Osteoblast (primary cell): ENCODE measurements around the gene GDF7. TPM values are rescaled to one million over a fixed set of nuclear protein-coding genes. Genes with fewer than 3 reads are reported as not detected.
"Not testable (repeated sequence)": the region's sequence is repeated elsewhere in the genome, so short reads cannot be mapped to it uniquely, and the experiment has no call there.

Experiments used
- DNase-seq: peaks from one replicate; pipeline ENCODE4 v3.0.0; 2011; ENCODE audit warnings: low spot score, mixed read lengths; ENCODE audit not compliant: insufficient read length; ENCODE audit errors: missing footprints
- H2AFZ ChIP-seq: 2 replicates; pipeline ENCODE4 v1.6.0; 2011; ENCODE audit warnings: mild to moderate bottlenecking, low read length
- H3K27ac ChIP-seq: 2 replicates; pipeline ENCODE4 v1.5.1; 2011; ENCODE audit warnings: mild to moderate bottlenecking, low read depth, low read length, moderate library complexity
- H3K27me3 ChIP-seq: 2 replicates; pipeline ENCODE4 v1.6.0; 2012; ENCODE audit warnings: mild to moderate bottlenecking, control low read depth, inconsistent platforms, low read length, moderate library complexity; ENCODE audit not compliant: insufficient read depth
- H3K36me3 ChIP-seq: 2 replicates; pipeline ENCODE4 v1.5.1; 2011; ENCODE audit warnings: mild to moderate bottlenecking, low read length, control low read depth, moderate library complexity; ENCODE audit not compliant: insufficient read depth
- H3K4me1 ChIP-seq: 2 replicates; pipeline ENCODE4 v1.5.1; 2011; ENCODE audit warnings: mild to moderate bottlenecking, low read length, control low read depth, moderate library complexity; ENCODE audit not compliant: insufficient read depth
- H3K4me2 ChIP-seq: 2 replicates; pipeline ENCODE4 v1.6.0; 2011; ENCODE audit warnings: mild to moderate bottlenecking, low read length; ENCODE audit not compliant: insufficient read depth
- H3K4me3 ChIP-seq: fragments of 200-600 bp; sonication (generic); 3 replicates; pipeline ENCODE4 v1.5.1; 2012; ENCODE audit warnings: mild to moderate bottlenecking, low read length, inconsistent platforms; ENCODE audit not compliant: insufficient read depth
- H3K79me2 ChIP-seq: 2 replicates; pipeline ENCODE4 v1.6.0; 2012; ENCODE audit warnings: mild to moderate bottlenecking, low read length, control low read depth, inconsistent platforms; ENCODE audit not compliant: insufficient read depth
- H3K9me3 ChIP-seq: 2 replicates; pipeline ENCODE4 v1.5.1; 2011; ENCODE audit warnings: low read depth, low read length, control low read depth
- H4K20me1 ChIP-seq: 2 replicates; pipeline ENCODE4 v1.6.0; 2012; ENCODE audit warnings: mild to moderate bottlenecking, low read length, control low read depth; ENCODE audit not compliant: insufficient read depth
- total RNA-seq: library from RNA; depleted of rRNA; stranded (reverse); fragments of >200 nt; gene quantifications from 2 replicates; pipeline ENCODE4 v1.2.3, GENCODE V29; 2012
- TF ChIP-seq, protein P1 (sequence below): IDR thresholded peaks from 2 replicates; pipeline ENCODE4 v1.5.1; 2011; ENCODE audit warnings: mild to moderate bottlenecking, low read depth, low read length, moderate library complexity; ENCODE audit errors: extremely low read depth

GDF7 gene
- total RNA-seq, 1 donor = not detected

DNA sequence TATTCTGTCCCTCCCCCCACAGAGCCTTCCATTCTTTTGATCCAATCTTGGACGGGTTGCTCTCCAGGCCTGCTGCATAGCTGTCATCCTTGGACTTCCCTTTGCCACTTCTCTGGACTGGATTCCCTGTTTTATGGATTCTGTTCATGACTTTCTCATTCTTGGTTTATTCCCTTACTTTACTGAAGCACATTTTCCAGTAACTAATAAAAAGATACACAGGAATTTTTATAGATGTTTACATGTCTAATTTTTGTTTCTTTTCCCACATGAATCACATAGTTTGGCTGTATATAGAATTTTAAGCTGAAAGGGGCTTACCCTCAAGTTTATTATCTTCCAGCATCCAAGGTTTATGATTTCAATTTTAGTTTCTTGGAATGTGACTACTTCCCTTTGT is 37.9 kb downstream of the GDF7 start:
- no peaks in the 10 kb centered on the region for H3K9me3 ChIP-seq
- TF ChIP-seq, protein P1, sequence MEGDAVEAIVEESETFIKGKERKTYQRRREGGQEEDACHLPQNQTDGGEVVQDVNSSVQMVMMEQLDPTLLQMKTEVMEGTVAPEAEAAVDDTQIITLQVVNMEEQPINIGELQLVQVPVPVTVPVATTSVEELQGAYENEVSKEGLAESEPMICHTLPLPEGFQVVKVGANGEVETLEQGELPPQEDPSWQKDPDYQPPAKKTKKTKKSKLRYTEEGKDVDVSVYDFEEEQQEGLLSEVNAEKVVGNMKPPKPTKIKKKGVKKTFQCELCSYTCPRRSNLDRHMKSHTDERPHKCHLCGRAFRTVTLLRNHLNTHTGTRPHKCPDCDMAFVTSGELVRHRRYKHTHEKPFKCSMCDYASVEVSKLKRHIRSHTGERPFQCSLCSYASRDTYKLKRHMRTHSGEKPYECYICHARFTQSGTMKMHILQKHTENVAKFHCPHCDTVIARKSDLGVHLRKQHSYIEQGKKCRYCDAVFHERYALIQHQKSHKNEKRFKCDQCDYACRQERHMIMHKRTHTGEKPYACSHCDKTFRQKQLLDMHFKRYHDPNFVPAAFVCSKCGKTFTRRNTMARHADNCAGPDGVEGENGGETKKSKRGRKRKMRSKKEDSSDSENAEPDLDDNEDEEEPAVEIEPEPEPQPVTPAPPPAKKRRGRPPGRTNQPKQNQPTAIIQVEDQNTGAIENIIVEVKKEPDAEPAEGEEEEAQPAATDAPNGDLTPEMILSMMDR = no peak
- no peak overlapping the region for H3K4me2 ChIP-seq
- H3K79me2 ChIP-seq = no peaks in the 10 kb centered on the region
- no peaks in the 10 kb centered on the region for H3K36me3 ChIP-seq
- DNase-seq = peak; percentile 87
- H4K20me1 ChIP-seq = peaks cover 2% of the 10 kb centered on the region
- H3K27me3 ChIP-seq = no peaks in the 10 kb centered on the region
- H3K4me3 ChIP-seq = no peak overlapping the region
- no peak overlapping the region for H3K27ac ChIP-seq
- H2AFZ ChIP-seq = no peak overlapping the region
- peaks cover under 1% of the 10 kb centered on the region for H3K4me1 ChIP-seq

- no peak for DNase-seq
Measured at GRCh38 chr2:20706217-20706616, 39.3 kb downstream of the GDF7 start.

GRCh38 chr2:20706786-20707185 is 39.8 kb downstream of the GDF7 start:
- no peaks in the 10 kb centered on the region for H3K9me3 ChIP-seq
- H2AFZ ChIP-seq = no peak overlapping the region
- H3K4me1 ChIP-seq = no peaks in the 10 kb centered on the region
- DNase-seq = no peak
- TF ChIP-seq, protein P1 = no peak
- H3K27me3 ChIP-seq = no peaks in the 10 kb centered on the region
- H3K4me3 ChIP-seq = no peak overlapping the region
- H3K36me3 ChIP-seq = no peaks in the 10 kb centered on the region
- no peaks in the 10 kb centered on the region for H3K79me2 ChIP-seq
- H3K27ac ChIP-seq = no peak overlapping the region
- H4K20me1 ChIP-seq = peaks cover 2% of the 10 kb centered on the region
- no peak overlapping the region for H3K4me2 ChIP-seq

More at GRCh38 chr2:20706217-20706616, 39.3 kb downstream of the GDF7 start:
- H3K79me2 ChIP-seq = no peaks in the 10 kb centered on the region
- TF ChIP-seq, protein P1 = no peak
- no peaks in the 10 kb centered on the region for H3K36me3 ChIP-seq
- H3K27ac ChIP-seq = no peak overlapping the region
- no peaks in the 10 kb centered on the region for H3K9me3 ChIP-seq
- H3K4me3 ChIP-seq = no peak overlapping the region
- H3K27me3 ChIP-seq = no peaks in the 10 kb centered on the region
- no peak overlapping the region for H2AFZ ChIP-seq
- no peak overlapping the region for H3K4me2 ChIP-seq
- H4K20me1 ChIP-seq = peaks cover 2% of the 10 kb centered on the region
- H3K4me1 ChIP-seq = no peaks in the 10 kb centered on the region

GRCh38 chr2:20707601-20708000 is 40.7 kb downstream of the GDF7 start:
- H4K20me1 ChIP-seq = peaks cover 2% of the 10 kb centered on the region
- TF ChIP-seq, protein P1 = no peak
- no peak overlapping the region for H3K4me3 ChIP-seq
- H3K79me2 ChIP-seq = no peaks in the 10 kb centered on the region
- no peak overlapping the region for H2AFZ ChIP-seq
- H3K4me1 ChIP-seq = no peaks in the 10 kb centered on the region
- H3K36me3 ChIP-seq = no peaks in the 10 kb centered on the region
- H3K27me3 ChIP-seq = no peaks in the 10 kb centered on the region
- DNase-seq = no peak
- no peak overlapping the region for H3K27ac ChIP-seq
- H3K9me3 ChIP-seq = no peaks in the 10 kb centered on the region
- H3K4me2 ChIP-seq = no peak overlapping the region

GRCh38 chr2:20711641-20712040 is 44.7 kb downstream of the GDF7 start:
- not testable (repeated sequence) for H3K27ac ChIP-seq, H3K4me1 ChIP-seq, H3K79me2 ChIP-seq, H3K36me3 ChIP-seq, H4K20me1 ChIP-seq, H3K4me3 ChIP-seq, H3K9me3 ChIP-seq, H3K27me3 ChIP-seq, DNase-seq, H3K4me2 ChIP-seq, H2AFZ ChIP-seq

GRCh38 chr2:20713585-20713984 is 46.6 kb downstream of the GDF7 start:
- H3K4me3 ChIP-seq, H2AFZ ChIP-seq, H3K36me3 ChIP-seq, H3K27me3 ChIP-seq, H3K4me1 ChIP-seq, H3K27ac ChIP-seq, H3K4me2 ChIP-seq, H3K79me2 ChIP-seq, H4K20me1 ChIP-seq, DNase-seq, H3K9me3 ChIP-seq: not testable (repeated sequence)
